Esophagus squamous epithelium (tissue), 5 donors: Measurements from ENCODE around the gene TBC1D22B. TPM values are rescaled to one million over a fixed set of nuclear protein-coding genes. Genes with fewer than 3 reads are reported as not detected.

Experiments
- DNase-seq: peaks from one replicate; lab custom pipeline; 2025; lab: John Stamatoyannopoulos, UW
- H3K27ac ChIP-seq, 4 donors: fragments of 200-600 bp; sonication (generic); one replicate each; pipeline ENCODE4 v1.5.1; 2016 to 2019; ENCODE audit warnings: mild to moderate bottlenecking in 1 of 4
- H3K27me3 ChIP-seq, 4 donors: fragments of 200-600 bp; sonication (generic); 1 replicate in 3 of 4; 2 replicates in 1 of 4; pipeline versions ENCODE4 v1.5.1 to v1.6.0; 2017 to 2021; ENCODE audit warnings: antibody characterized with exemption in 1 of 4
- H3K36me3 ChIP-seq, 3 donors: fragments of 200-600 bp; sonication (generic); one replicate each; pipeline ENCODE4 v1.5.1; 2016 to 2019
- H3K4me1 ChIP-seq, 3 donors: fragments of 200-600 bp; sonication (generic); one replicate each; pipeline ENCODE4 v1.5.1; 2017 to 2019
- H3K4me3 ChIP-seq, 4 donors: fragments of 200-600 bp; sonication (generic); 1 replicate in 3 of 4; 2 replicates in 1 of 4; pipeline ENCODE4 v1.5.1; 2016 to 2019; ENCODE audit warnings: mild to moderate bottlenecking in 2 of 4, moderate library complexity in 1 of 4
- H3K9me3 ChIP-seq, 3 donors: fragments of 200-600 bp; sonication (generic); one replicate each; pipeline ENCODE4 v1.5.1; 2016 to 2019
- CTCF ChIP-seq, 6 experiments: fragments of 450-650 bp in 4 of 6; fragments of 200-600 bp in 2 of 6; sonication (generic) in 2 of 6; IDR thresholded peaks; one replicate each; pipeline ENCODE4 v1.5.1; 2016 to 2019; ENCODE audit warnings: antibody characterized with exemption in 6 of 6, mild to moderate bottlenecking in 4 of 6, moderate library complexity in 4 of 6
- POLR2A ChIP-seq, 4 donors: fragments of 450-650 bp; IDR thresholded peaks; one replicate each; pipeline ENCODE4 v1.6.1; 2017; ENCODE audit warnings: antibody characterized with exemption in 4 of 4, mild to moderate bottlenecking in 4 of 4, moderate library complexity in 3 of 4
- WGBS, 2 donors: methylation state at CpG; one replicate each; pipeline ENCODE4 v1.1.5; 2018; 5-methylcytosine and 5-hydroxymethylcytosine counted together
- intact Hi-C: fragments of 100-400 bp; cut with DNase I; formaldehyde crosslinking; loops from one replicate; pipeline ENCODE4 v1.15.0; 2022
- total RNA-seq, 4 donors: library from RNA; depleted of rRNA; stranded (reverse); fragments of >200 nt; gene quantifications; one replicate each; pipeline ENCODE4 v1.1.0, GENCODE V29; 2016
- donor health status: DM: yes; HTN: yes; CAD: no.

Gene TBC1D22B
- total RNA-seq, 4 donors from 2014 or later = 8.7 to 13.2 (median 10.4) TPM

- 51 to 64% methylated on average over 6 of the region's 6 CpGs for WGBS, 2 donors
- peaks cover 0 to 14% (median 6%) of the 10 kb centered on the region in 3 donors for H3K4me1 ChIP-seq
- H3K27me3 ChIP-seq = no peaks in the 10 kb centered on the region
- DNase-seq = no peak
- H3K4me3 ChIP-seq = no peak overlapping the region
- H3K27ac ChIP-seq = no peak overlapping the region
- no peaks in the 10 kb centered on the region for H3K9me3 ChIP-seq
- H3K36me3 ChIP-seq = peaks cover 9 to 72% (median 11%) of the 10 kb centered on the region in 3 donors
- TF ChIP-seq CTCF (IDR thresholded peaks at IDR 0.05) (peak in 5 of 6 experiments; percentile 13 to 62 (median 35)), POLR2A (IDR thresholded peaks at IDR 0.05) (no peak)
- intact Hi-C loops = no loop called here
Observed at GRCh38 chr6:37314487-37315156, 57.0 kb downstream of the TBC1D22B start.

- intact Hi-C loops = no loop called here
- Histone ChIP-seq H3K27ac (no peak overlapping the region), H3K36me3 (peaks cover 9 to 74% (median 11%) of the 10 kb centered on the region in 3 donors), H3K4me1 (peaks cover 0 to 19% (median 6%) of the 10 kb centered on the region in 3 donors), H3K4me3 (no peak overlapping the region), H3K27me3 (no peaks in the 10 kb centered on the region), H3K9me3 (no peaks in the 10 kb centered on the region)
- WGBS, 2 donors = 70 to 93% methylated on average over 5 to 7 of the region's 7 CpGs
- DNase-seq = no peak
- no peak for TF ChIP-seq CTCF (IDR thresholded peaks at IDR 0.05)
- no peak for TF ChIP-seq POLR2A (IDR thresholded peaks at IDR 0.05)
Observed at GRCh38 chr6:37315157-37315515, 57.6 kb downstream of the TBC1D22B start.

DNA sequence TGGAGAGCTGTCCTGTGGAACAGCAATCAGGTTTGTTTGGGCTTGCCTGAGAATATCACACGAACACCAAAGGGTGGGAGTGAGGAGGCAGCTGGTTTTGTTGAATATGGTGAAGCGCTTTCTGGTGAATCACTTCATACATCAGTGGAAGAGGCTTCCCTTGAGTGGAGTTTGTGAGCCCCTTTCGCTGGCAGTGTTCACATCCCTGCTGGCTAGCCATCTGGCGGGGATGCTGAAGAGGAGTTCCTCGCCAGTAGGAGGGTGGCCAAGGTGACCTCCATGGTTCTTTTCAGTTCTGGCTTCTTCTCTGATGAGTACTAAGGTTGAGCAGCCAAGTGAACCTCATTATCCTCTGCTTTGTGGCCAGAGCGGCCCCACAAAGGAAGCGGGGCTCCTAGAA lies 58.5 kb downstream of the TBC1D22B start:
- no peaks in the 10 kb centered on the region for H3K27me3 ChIP-seq
- H3K4me1 ChIP-seq = peaks cover 0 to 28% (median 6%) of the 10 kb centered on the region in 3 donors
- H3K9me3 ChIP-seq = no peaks in the 10 kb centered on the region
- no peak overlapping the region for H3K4me3 ChIP-seq
- intact Hi-C loops = no loop called here
- no peak overlapping the region for H3K27ac ChIP-seq
- WGBS, 2 donors = 87 to 96% methylated on average over 5 to 7 of the region's 7 CpGs
- no peak for TF ChIP-seq POLR2A (IDR thresholded peaks at IDR 0.05)
- no peak for TF ChIP-seq CTCF (IDR thresholded peaks at IDR 0.05)
- peaks cover 9 to 84% (median 11%) of the 10 kb centered on the region in 3 donors for H3K36me3 ChIP-seq
- no peak for DNase-seq

DNA sequence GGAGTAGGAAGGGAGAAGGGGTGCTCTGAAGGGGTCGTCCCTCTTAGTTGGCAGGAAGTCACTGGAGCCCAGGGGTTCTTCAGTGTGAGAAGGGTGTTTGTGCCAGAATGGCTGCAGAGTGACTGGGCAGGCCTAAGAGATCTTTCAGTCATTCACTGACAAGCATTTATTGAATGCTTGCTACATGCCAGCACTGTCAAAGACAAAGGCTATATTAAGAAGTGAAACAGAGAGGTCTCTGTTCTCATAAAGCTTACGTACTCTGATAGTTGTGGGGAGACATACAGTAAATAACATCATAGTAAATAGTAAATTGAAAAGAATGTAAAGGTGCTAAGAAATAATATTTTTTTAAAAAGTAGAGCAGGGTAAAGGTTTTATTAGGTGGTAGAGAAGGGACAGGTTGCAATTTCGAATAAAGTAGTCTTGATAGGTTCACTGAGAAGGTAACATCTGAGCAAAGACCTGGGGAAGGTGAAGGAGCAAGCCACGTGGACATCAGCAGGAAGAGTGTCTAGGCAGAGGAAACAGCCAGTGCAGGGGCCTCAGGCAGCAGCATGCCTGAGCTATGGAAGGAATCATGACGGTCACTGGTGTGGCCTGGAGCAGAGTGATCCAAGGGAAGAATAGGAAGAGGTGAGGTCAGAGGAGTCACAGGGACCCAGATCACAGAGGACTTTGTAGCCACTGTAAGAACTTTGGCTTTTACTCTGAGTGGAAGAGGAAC lies 59.9 kb downstream of the TBC1D22B start:
- WGBS, 2 donors = 87 to 89% methylated on average over 5 of the region's 5 CpGs
- intact Hi-C loops = no loop called here
- Histone ChIP-seq H3K27me3 (no peaks in the 10 kb centered on the region), H3K4me1 (peaks cover 0 to 41% (median 9%) of the 10 kb centered on the region in 3 donors), H3K27ac (peak overlapping the region in 1 of 4 donors; percentile 75), H3K36me3 (peaks cover 9 to 96% (median 11%) of the 10 kb centered on the region in 3 donors), H3K4me3 (no peak overlapping the region), H3K9me3 (no peaks in the 10 kb centered on the region)
- no peak for TF ChIP-seq CTCF (IDR thresholded peaks at IDR 0.05)
- no peak for TF ChIP-seq POLR2A (IDR thresholded peaks at IDR 0.05)
- no peak for DNase-seq

DNA sequence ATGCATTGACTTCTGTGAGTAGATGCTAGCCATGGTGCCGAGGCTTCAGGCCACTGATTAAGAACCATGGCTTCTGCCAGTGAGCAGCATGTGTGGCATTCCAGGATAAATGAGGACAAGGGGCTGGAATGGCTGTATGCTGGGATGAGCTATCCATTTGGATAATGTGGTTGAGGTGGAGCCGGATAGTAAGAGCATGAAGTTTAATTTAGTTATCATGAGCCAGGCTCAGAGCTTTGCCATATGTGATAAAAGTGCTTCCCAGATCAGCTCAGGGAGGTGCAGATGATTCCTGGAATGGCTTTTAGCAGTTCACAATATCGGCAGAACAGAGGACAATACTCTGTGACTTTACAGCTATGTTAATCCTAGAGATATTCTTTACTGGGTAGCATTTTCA lies 61.6 kb downstream of the TBC1D22B start:
- Histone ChIP-seq H3K4me1 (peaks cover 0 to 58% (median 9%) of the 10 kb centered on the region in 3 donors), H3K27ac (peak overlapping the region in 3 of 4 donors; percentile 42 to 77 (median 75)), H3K9me3 (no peaks in the 10 kb centered on the region), H3K27me3 (no peaks in the 10 kb centered on the region), H3K4me3 (no peak overlapping the region), H3K36me3 (peaks cover 4 to 87% (median 11%) of the 10 kb centered on the region in 3 donors)
- intact Hi-C loops = no loop called here
- no peak for DNase-seq
- 77 to 88% methylated on average over 3 of the region's 3 CpGs for WGBS, 2 donors
- TF ChIP-seq POLR2A (IDR thresholded peaks at IDR 0.05) = no peak
- TF ChIP-seq CTCF (IDR thresholded peaks at IDR 0.05) = no peak
